MM.1S (cell line): ENCODE results near the gene LPIN2.

Experiments
- EZH2 ChIP-seq: fragments of 300-600 bp; sonication (generic); optimal IDR thresholded peaks from 2 replicates; pipeline ENCODE3; 2017; ENCODE audit warnings: low read depth, mild to moderate bottlenecking, antibody characterized with exemption, low read length, mixed read lengths
- EZH2phosphoT487 ChIP-seq: fragments of 300-600 bp; sonication (generic); IDR thresholded peaks from 2 replicates; pipeline ENCODE4 v1.6.1; 2018; ENCODE audit warnings: antibody characterized with exemption, low read length
- TF ChIP-seq, protein P1 (sequence below): fragments of 300-600 bp; sonication (generic); IDR thresholded peaks from 2 replicates; pipeline ENCODE4 v1.5.1; 2016; ENCODE audit warnings: antibody characterized with exemption, low read length, mixed read lengths

DNA sequence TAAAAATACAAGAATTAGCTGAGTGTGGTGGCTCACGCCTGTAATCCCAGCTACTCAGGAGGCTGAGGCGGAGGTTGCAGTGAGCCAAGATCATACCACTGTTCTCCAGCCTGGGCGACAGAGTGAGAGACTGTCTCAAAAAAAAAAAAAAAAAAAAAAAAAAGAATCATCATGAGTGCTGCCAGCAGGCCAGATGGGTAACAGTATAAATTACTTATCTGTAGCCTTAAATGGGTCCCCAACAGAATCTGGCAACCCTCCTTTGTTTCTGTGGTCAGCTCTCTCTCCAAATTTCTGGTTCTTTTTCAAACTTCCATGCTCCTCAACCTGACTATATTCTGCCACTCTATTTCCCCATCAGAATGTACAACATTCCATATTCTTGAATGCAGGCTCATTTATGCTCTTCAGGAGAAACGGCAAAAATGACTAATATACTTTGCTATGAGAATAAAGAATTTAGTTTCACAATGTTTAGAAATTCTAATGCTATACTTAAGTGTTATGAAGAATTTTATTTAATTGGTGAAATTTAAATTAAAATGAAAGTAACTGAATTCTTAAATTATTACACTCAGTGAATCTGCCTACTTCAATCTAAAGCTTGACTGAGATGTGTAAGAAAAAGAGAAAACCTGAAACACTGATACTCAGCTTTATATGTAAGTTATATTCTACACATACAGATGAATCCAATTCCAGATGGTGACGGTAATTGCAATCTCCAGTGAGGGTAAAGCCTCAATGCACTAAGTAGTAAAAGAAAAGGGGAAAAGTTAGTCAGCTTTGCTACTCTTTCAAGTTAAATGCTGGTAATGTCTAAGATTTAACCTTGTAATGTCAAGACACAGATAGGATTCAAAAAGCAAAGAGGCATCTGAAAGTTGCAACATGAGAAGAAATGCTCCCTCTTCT, 24.8 kb downstream of the LPIN2 start:
- TF ChIP-seq, protein P1, sequence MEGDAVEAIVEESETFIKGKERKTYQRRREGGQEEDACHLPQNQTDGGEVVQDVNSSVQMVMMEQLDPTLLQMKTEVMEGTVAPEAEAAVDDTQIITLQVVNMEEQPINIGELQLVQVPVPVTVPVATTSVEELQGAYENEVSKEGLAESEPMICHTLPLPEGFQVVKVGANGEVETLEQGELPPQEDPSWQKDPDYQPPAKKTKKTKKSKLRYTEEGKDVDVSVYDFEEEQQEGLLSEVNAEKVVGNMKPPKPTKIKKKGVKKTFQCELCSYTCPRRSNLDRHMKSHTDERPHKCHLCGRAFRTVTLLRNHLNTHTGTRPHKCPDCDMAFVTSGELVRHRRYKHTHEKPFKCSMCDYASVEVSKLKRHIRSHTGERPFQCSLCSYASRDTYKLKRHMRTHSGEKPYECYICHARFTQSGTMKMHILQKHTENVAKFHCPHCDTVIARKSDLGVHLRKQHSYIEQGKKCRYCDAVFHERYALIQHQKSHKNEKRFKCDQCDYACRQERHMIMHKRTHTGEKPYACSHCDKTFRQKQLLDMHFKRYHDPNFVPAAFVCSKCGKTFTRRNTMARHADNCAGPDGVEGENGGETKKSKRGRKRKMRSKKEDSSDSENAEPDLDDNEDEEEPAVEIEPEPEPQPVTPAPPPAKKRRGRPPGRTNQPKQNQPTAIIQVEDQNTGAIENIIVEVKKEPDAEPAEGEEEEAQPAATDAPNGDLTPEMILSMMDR, result no peak
- TF ChIP-seq EZH2, result no peak
- no peak for TF ChIP-seq EZH2phosphoT487
